GM23248 (cell line): ENCODE results near the gene CLCN3.

ENCODE experiments used
- EZH2 ChIP-seq: fragments of 200-600 bp; sonication (generic); IDR thresholded peaks from 2 replicates; pipeline ENCODE4 v1.6.1; 2018; ENCODE audit warnings: antibody characterized with exemption, mild to moderate bottlenecking; ENCODE audit not compliant: insufficient read depth, poor library complexity, severe bottlenecking
- EZH2phosphoT487 ChIP-seq: fragments of 200-600 bp; sonication (generic); IDR thresholded peaks from 2 replicates; pipeline ENCODE4 v1.6.1; 2018; ENCODE audit warnings: antibody characterized with exemption, moderate library complexity, mild to moderate bottlenecking, low read depth; ENCODE audit not compliant: insufficient read depth

GRCh38 chr4:169770416-169770815, 150.0 kb downstream of the CLCN3 start:
- no peak for TF ChIP-seq EZH2
- no peak for TF ChIP-seq EZH2phosphoT487
